AG10803 (cell line): ENCODE measurements around the gene EFR3B.
"Not testable (repeated sequence)": the region's sequence is repeated elsewhere in the genome, so short reads cannot be mapped to it uniquely, and the experiment has no call there.

Experiments used
- DNase-seq: peaks from one replicate; pipeline ENCODE4 v3.0.0; 2010; ENCODE audit warnings: low read depth
- H3K4me3 ChIP-seq: 2 replicates; pipeline ENCODE4 v1.5.1; 2011; ENCODE audit warnings: mild to moderate bottlenecking, low read length, control low read depth
- CTCF ChIP-seq: conservative IDR thresholded peaks from 2 replicates; pipeline ENCODE4 v1.5.1; 2011; ENCODE audit warnings: mild to moderate bottlenecking, low read length, control low read depth, inconsistent platforms

The EFR3B gene, protein sequence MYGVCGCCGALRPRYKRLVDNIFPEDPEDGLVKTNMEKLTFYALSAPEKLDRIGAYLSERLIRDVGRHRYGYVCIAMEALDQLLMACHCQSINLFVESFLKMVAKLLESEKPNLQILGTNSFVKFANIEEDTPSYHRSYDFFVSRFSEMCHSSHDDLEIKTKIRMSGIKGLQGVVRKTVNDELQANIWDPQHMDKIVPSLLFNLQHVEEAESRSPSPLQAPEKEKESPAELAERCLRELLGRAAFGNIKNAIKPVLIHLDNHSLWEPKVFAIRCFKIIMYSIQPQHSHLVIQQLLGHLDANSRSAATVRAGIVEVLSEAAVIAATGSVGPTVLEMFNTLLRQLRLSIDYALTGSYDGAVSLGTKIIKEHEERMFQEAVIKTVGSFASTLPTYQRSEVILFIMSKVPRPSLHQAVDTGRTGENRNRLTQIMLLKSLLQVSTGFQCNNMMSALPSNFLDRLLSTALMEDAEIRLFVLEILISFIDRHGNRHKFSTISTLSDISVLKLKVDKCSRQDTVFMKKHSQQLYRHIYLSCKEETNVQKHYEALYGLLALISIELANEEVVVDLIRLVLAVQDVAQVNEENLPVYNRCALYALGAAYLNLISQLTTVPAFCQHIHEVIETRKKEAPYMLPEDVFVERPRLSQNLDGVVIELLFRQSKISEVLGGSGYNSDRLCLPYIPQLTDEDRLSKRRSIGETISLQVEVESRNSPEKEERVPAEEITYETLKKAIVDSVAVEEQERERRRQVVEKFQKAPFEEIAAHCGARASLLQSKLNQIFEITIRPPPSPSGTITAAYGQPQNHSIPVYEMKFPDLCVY

GRCh38 chr2:25041928-25042320 lies at the start of gene EFR3B:
Gene EFR3B, plus strand, starts transcription at chr2:25042076. Its CDS starts 237 bp downstream, at chr2:25042313.
- peak within 1 kb of the TSS; percentile 68 for H3K4me3 ChIP-seq
- no peak for TF ChIP-seq CTCF
- peak; percentile 92 for DNase-seq

DNA sequence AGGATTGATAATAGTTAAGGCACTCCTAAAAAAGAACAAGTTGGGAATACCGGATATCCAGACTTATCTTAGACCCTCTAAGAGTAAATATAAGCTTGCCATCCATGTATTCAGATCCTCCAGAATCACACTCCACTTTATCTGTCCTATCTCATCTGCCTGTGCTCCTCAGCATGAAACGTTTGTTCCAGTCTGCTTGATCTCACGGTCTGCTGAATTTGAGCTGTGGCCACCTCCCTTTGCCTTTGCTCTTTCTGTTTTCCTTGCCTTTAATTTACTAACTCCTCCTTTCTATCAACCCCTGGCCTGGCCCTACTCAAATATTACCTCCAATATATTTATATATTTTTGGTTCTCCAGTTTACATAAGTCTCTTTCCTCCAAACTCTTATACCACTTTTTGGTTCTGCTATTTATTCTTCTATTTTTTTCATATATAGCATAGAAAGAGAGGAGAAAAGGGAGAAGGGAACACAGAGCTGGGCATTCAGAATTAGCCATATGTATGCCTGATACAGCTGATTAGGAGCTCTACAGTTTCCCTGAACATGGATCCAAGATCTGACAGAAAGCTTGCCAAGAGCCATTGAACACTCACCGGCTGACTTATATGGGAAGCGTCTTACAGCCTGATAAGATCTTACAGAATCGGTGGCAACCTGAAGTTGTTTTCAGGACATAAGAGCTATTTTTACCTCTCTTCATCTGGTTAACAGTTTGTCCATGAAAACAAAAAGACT lies 48.3 kb upstream of the EFR3B start:
- no peak for TF ChIP-seq CTCF
- DNase-seq: no peak
- H3K4me3 ChIP-seq: no peak overlapping the region

- no peak overlapping the region for H3K4me3 ChIP-seq
- no peak for TF ChIP-seq CTCF
- DNase-seq: no peak
Measured at GRCh38 chr2:24994146-24994724, 47.6 kb upstream of the EFR3B start.

- not testable (repeated sequence) for H3K4me3 ChIP-seq, DNase-seq
Measured at GRCh38 chr2:24999097-24999496, 42.8 kb upstream of the EFR3B start.

GRCh38 chr2:25000036-25000435 lies 41.8 kb upstream of the EFR3B start:
- no peak for TF ChIP-seq CTCF

GRCh38 chr2:25000503-25001324 lies 41.2 kb upstream of the EFR3B start:
- H3K4me3 ChIP-seq: no peak overlapping the region
- DNase-seq: peak; percentile 19
- TF ChIP-seq CTCF: no peak

More at GRCh38 chr2:25000036-25000435, 41.8 kb upstream of the EFR3B start:
- H3K4me3 ChIP-seq: no peak overlapping the region
- no peak for DNase-seq
